Heart left ventricle (tissue), 16 donors: ENCODE results near the gene TMEM248. TPM values are rescaled to one million over a fixed set of nuclear protein-coding genes. Genes with fewer than 3 reads are reported as not detected.
"Not testable (repeated sequence)": the region's sequence is repeated elsewhere in the genome, so short reads cannot be mapped to it uniquely, and the experiment has no call there.

ENCODE experiments used
- ATAC-seq, 4 donors: fragments of 200-7000 bp; cut with Tn5 transposase; one replicate each; pipeline ENCODE4 v1.9.1; 2020 to 2022; ENCODE audit warnings: moderate library complexity in 4 of 4, mild to moderate bottlenecking in 3 of 4, moderate number of reproducible peaks in 1 of 4
- DNase-seq, 5 donors: peaks; one replicate each; pipeline ENCODE4 v3.0.0-alpha.2; 2020
- H3K27ac ChIP-seq, 12 donors: fragments of 200-600 bp; sonication (generic) in 4 of 12; one replicate each; pipeline versions ENCODE4 v1.5.0 to v1.8.0; 2016 to 2022; ENCODE audit warnings: mild to moderate bottlenecking in 2 of 12
- H3K27me3 ChIP-seq, 9 donors: fragments of 200-600 bp; sonication (generic) in 2 of 9; one replicate each; pipeline versions ENCODE4 v1.5.1 to v1.8.0; 2016 to 2022; ENCODE audit warnings: mild to moderate bottlenecking in 3 of 9
- H3K36me3 ChIP-seq, 9 donors: fragments of 200-600 bp; sonication (generic) in 2 of 9; one replicate each; pipeline versions ENCODE4 v1.5.0 to v1.8.0; 2018 to 2022; ENCODE audit warnings: mild to moderate bottlenecking in 2 of 9
- H3K4me1 ChIP-seq, 12 donors: fragments of 200-600 bp; sonication (generic) in 4 of 12; one replicate each; pipeline versions ENCODE4 v1.5.0 to v1.8.0; 2016 to 2022; ENCODE audit warnings: mild to moderate bottlenecking in 3 of 12
- H3K4me3 ChIP-seq, 12 donors: fragments of 200-600 bp; sonication (generic) in 4 of 12; one replicate each; pipeline versions ENCODE4 v1.5.0 to v1.8.0; 2017 to 2022; ENCODE audit warnings: mild to moderate bottlenecking in 9 of 12, moderate library complexity in 4 of 12
- H3K9me3 ChIP-seq, 12 donors: fragments of 200-600 bp; sonication (generic) in 4 of 12; one replicate each; pipeline versions ENCODE4 v1.5.0 to v1.8.0; 2016 to 2022; ENCODE audit warnings: mild to moderate bottlenecking in 1 of 12
- POLR2A ChIP-seq, 2 donors: fragments of 450-650 bp; IDR thresholded peaks; one replicate each; pipeline ENCODE4 v1.6.1; 2017; ENCODE audit warnings: antibody characterized with exemption in 2 of 2, mild to moderate bottlenecking in 2 of 2, moderate library complexity in 2 of 2
- WGBS, 4 donors: extraction: QIAGEN DNeasy Blood & Tissue Kit in 2 of 4; methylation state at CpG; one replicate each; pipeline versions ENCODE4 v1.1.5 to v1.1.7; 2013 to 2018; 5-methylcytosine and 5-hydroxymethylcytosine counted together
- intact Hi-C, 10 donors: fragments of 100-400 bp; cut with DNase I; formaldehyde crosslinking; loops; one replicate each; pipeline versions ENCODE4 v1.11.1 to v1.14.2; 2022
- polyA plus RNA-seq, 2 donors: library from polyadenylated mRNA; stranded (reverse); fragments of 200-250 nt; gene quantifications; one replicate each; pipeline ENCODE4 v1.2.3, GENCODE V29; 2013
- total RNA-seq, 9 donors: library from RNA; depleted of rRNA in 2 of 9; stranded (reverse); fragments of >200 nt in 2 of 9; fragmentation: NEBNext Ultra II Directional in 3 of 9; extraction: Animal tissue kit (Norgen Biotek cat#: 25700) in 3 of 9; gene quantifications; one replicate each; pipeline versions ENCODE4 v1.1.0 to v1.2.4, GENCODE V29; 2016 to 2023
- TF ChIP-seq, protein P1 (sequence below), 12 donors: fragments of 200-600 bp; sonication (generic) in 4 of 12; IDR thresholded peaks; one replicate each; pipeline versions ENCODE4 v1.5.0 to v1.8.0; 2018 to 2022; ENCODE audit warnings: antibody characterized with exemption in 12 of 12, mild to moderate bottlenecking in 5 of 12
- donor health status: ischemic (EF 13 %, LVEDD 7.1; RV severe dilation, severe dysfunction).
- donor health status: healthy with polysubstance abuse.
- donor health status: DM: no; HTN: yes; CAD: no.
- donor health status: DM: no; HTN: no; CAD: no.
- donor health status: ischemic (EF 25% LVEDD 6.9; RV normal size, moderate dysfunction).
- donor health status: ischemic (EF 25% LVEDD 5.7; RV mildly dilated, moderate dysfunction).
- donor health status: healthy.
- donor health status: DM: yes; HTN: yes; CAD: no.
- donor health status: ischemic (EF 35%, LVEDD 5.7; RV mildly dilated, moderate dysfunction).
- donor health status: nonischemic (EF 11% LVEDD 7.7; RV severe dilation, severe dysfunction).
- donor health status: DM: yes; HTN: yes; CAD: no.
- donor health status: PGD.
- donor health status: ischemic (EF 29% LVEDD 5.4; RV normal size, mild dysfunction).
- donor health status: nonischemic (EF 23%, LVEDD 6.1; RV moderate dilation, normal function).

The TMEM248 gene
- total and polyA plus RNA-seq, 11 donors, result 12.6 to 121 (median 54.6) TPM

DNA sequence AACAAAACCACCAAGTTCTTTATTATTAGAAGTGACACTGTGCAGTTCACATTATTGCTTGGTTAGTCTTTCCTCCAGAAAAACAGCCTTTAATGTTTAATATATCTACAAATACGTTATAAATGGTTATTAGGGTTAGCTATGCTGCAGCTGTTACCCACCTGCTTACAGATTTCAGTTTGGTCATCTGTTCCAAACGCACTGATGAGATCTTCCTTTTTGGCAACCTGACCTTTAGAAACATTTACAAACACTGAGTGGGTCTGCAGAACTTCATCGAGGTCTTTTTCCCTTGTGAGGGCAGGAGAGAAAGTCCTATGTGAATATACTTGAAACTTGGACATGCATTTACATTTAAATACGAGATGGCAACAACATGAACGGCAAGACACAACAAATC is 73.0 kb downstream of the TMEM248 start:
- not testable (repeated sequence) for H3K27me3 ChIP-seq, H3K9me3 ChIP-seq, ATAC-seq, DNase-seq
- intact Hi-C loops, result loop anchor here in 2 of 10 donors (5.0 to 10.0 kb wide), 3 partner anchors 72 to 339 kb away; partner anchors contain the start of gene TMEM248 (in 1 of the 2)
- Histone ChIP-seq H3K36me3 (peaks cover 0 to 57% (median 48%) of the 10 kb centered on the region in 9 donors), H3K27ac (peak overlapping the region; percentile 96 to 100 (median 98)), H3K4me3 (peak overlapping the region in 11 of 12 donors; percentile 74 to 95 (median 87)), H3K4me1 (peaks cover 0 to 26% (median 21%) of the 10 kb centered on the region in 12 donors)
- WGBS, 4 donors, result 33 to 48% (median 41%) methylated on average over 5 of the region's 5 CpGs

DNA sequence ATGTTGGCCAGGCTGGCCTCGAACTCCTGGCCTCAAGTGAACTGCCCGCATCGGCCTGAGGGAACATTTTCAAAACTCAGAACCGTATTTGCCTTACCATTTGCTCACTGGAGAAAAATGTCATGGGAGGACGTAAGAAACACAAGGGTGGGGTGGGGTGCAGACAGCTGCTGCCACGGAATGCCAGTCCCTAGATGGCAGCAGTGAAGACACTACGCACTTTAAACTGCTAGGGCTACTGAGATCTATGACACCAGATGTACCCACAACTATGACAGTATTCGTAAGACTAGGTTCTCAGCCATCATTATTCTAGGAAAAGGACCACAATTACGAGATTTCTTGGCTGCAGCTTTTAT is 73.6 kb downstream of the TMEM248 start:
- not testable (repeated sequence) for H3K27me3 ChIP-seq, H3K9me3 ChIP-seq
- Histone ChIP-seq H3K4me3 (peak overlapping the region; percentile 69 to 95 (median 86)), H3K27ac (peak overlapping the region; percentile 96 to 100 (median 98)), H3K4me1 (peaks cover 0 to 26% (median 21%) of the 10 kb centered on the region in 12 donors), H3K36me3 (peaks cover 0 to 56% (median 48%) of the 10 kb centered on the region in 9 donors)
- intact Hi-C loops, result loop anchor here in 2 of 10 donors (5.0 to 10.0 kb wide), 3 partner anchors 72 to 340 kb away; partner anchors contain the start of gene TMEM248 (in 1 of the 2)
- DNase-seq, result peak; percentile 61 to 77 (median 68)
- TF ChIP-seq POLR2A (IDR thresholded peaks at IDR 0.05), result peak in 1 of 2 donors; percentile 25
- TF ChIP-seq, protein P1, sequence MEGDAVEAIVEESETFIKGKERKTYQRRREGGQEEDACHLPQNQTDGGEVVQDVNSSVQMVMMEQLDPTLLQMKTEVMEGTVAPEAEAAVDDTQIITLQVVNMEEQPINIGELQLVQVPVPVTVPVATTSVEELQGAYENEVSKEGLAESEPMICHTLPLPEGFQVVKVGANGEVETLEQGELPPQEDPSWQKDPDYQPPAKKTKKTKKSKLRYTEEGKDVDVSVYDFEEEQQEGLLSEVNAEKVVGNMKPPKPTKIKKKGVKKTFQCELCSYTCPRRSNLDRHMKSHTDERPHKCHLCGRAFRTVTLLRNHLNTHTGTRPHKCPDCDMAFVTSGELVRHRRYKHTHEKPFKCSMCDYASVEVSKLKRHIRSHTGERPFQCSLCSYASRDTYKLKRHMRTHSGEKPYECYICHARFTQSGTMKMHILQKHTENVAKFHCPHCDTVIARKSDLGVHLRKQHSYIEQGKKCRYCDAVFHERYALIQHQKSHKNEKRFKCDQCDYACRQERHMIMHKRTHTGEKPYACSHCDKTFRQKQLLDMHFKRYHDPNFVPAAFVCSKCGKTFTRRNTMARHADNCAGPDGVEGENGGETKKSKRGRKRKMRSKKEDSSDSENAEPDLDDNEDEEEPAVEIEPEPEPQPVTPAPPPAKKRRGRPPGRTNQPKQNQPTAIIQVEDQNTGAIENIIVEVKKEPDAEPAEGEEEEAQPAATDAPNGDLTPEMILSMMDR (IDR thresholded peaks at IDR 0.05), result peak in 7 of 12 donors; percentile 14 to 52 (median 29)
- ATAC-seq, result peak; percentile 71 to 78 (median 75)
- WGBS, 4 donors, result 0 to 1% (median 1%) methylated on average over 9 of the region's 9 CpGs

DNA sequence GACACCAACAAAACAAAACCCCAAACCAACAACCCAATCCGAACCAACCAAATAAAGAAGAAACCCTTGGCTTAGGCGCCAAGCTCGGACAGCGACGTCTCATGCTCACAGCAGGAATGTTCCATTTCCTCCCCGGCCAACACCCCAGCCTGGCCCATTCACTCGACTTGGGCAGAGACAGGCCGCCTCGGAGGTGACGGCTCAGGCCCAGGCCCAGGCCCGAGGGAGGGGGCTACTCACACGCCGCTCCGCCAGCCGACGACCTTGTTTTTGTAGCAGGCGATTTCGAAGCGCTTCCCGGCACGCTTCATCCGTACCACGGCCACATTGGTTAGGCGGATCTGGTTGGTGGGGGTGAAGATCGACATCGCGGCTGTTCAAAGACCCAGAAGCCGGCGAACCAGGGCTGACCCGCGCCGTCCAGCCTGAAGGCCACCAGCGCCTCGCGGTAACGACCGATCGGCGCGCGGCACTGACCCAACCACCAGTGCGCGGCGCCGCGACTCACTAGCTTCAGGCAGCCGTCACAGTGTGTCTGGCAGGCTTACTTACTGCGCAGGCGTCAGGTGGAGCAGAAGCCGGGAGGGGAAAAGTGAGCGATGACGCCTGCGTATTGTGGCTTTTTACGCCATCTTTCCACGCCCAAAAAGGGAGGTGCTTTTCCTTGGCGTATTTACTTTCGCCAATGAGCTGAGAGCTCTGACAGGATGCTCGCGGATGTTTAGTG is 74.2 kb downstream of the TMEM248 start, which contains the start of gene SBDS:
SBDS (minus strand) TSS at position 537 of the 727 bp plus-strand sequence; CDS start at position 368, 169 bp downstream.
- Histone ChIP-seq H3K27ac (peak within 1 kb of the TSS; percentile 96 to 100 (median 98)), H3K36me3 (peaks cover 0 to 55% (median 45%) of the 10 kb centered on the region in 9 donors), H3K4me1 (peaks cover 0 to 26% (median 21%) of the 10 kb centered on the region in 12 donors), H3K4me3 (peak within 1 kb of the TSS; percentile 69 to 95 (median 86))
- TF ChIP-seq, protein P1 (IDR thresholded peaks at IDR 0.05), result peak in 1 of 12 donors; percentile 7
- peak; percentile 84 to 98 for TF ChIP-seq POLR2A (IDR thresholded peaks at IDR 0.05)
- not testable (repeated sequence) for H3K9me3 ChIP-seq, H3K27me3 ChIP-seq
- ATAC-seq, result peak; percentile 82 to 89 (median 86)
- DNase-seq, result peak; percentile 94 to 97 (median 95)
- intact Hi-C loops, result loop anchor here in 2 of 10 donors (10.0 kb wide), 2 partner anchors 150 to 340 kb away; no protein-coding TSS in a partner anchor
- WGBS, 4 donors, result 0 to 1% (median 0%) methylated on average over 35 to 59 of the region's 59 CpGs

DNA sequence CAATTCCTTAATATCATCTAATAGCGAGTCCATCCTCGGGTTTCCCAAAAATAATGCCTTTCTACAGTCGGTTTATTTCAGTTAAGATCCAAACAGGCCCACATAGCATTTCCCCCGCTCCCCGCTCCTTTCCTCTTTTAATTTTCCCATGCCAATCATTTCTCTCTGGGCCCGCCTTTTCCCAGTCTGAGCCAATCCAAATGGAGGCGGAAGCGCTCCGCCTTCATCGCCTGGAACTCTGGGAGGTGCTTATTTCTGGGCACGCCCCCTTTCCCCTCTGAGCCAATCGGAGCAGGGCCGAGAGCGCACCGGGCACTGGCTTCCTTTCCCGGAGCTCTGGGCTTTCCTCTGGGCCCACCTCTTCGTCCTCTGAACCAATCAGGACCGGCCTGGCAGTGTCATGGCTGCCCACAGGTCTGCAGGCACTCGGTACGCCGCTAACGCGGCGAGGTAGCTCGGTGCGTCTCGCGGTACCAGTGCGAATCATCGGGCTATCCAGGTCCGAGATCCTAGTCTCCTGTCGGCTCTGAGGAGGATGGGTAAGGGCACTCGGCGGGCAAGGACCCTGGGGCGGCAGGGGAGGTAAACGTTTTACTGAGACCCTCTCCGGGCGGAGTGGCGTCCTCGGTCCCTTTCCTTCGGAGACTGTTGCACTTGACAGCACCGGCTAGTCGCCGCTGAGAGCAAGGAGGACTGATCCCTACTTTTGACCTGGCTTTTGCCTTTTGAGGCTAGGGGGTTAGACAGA is 75.6 kb downstream of the TMEM248 start, which contains the start of gene TYW1:
TYW1 (plus strand) TSS at position 390 of the 748 bp plus-strand sequence; CDS start at position 536, 146 bp downstream.
- not testable (repeated sequence) for H3K27me3 ChIP-seq, H3K9me3 ChIP-seq
- Histone ChIP-seq H3K4me3 (peak within 1 kb of the TSS; percentile 70 to 95 (median 86)), H3K27ac (peak within 1 kb of the TSS; percentile 43 to 100 (median 97)), H3K36me3 (peaks cover 0 to 47% (median 31%) of the 10 kb centered on the region in 9 donors), H3K4me1 (peaks cover 0 to 26% (median 21%) of the 10 kb centered on the region in 12 donors)
- peak; percentile 91 to 96 (median 95) for ATAC-seq
- 0 to 1% (median 1%) methylated on average over 29 to 44 of the region's 44 CpGs for WGBS, 4 donors
- intact Hi-C loops, result loop anchor here in 2 of 10 donors (10.0 kb wide), 2 partner anchors 152 to 342 kb away; no protein-coding TSS in a partner anchor
- DNase-seq, result peak; percentile 98
- peak in 1 of 2 donors; percentile 72 for TF ChIP-seq POLR2A (IDR thresholded peaks at IDR 0.05)
